ENCODE results near the gene PKP3.

DNA sequence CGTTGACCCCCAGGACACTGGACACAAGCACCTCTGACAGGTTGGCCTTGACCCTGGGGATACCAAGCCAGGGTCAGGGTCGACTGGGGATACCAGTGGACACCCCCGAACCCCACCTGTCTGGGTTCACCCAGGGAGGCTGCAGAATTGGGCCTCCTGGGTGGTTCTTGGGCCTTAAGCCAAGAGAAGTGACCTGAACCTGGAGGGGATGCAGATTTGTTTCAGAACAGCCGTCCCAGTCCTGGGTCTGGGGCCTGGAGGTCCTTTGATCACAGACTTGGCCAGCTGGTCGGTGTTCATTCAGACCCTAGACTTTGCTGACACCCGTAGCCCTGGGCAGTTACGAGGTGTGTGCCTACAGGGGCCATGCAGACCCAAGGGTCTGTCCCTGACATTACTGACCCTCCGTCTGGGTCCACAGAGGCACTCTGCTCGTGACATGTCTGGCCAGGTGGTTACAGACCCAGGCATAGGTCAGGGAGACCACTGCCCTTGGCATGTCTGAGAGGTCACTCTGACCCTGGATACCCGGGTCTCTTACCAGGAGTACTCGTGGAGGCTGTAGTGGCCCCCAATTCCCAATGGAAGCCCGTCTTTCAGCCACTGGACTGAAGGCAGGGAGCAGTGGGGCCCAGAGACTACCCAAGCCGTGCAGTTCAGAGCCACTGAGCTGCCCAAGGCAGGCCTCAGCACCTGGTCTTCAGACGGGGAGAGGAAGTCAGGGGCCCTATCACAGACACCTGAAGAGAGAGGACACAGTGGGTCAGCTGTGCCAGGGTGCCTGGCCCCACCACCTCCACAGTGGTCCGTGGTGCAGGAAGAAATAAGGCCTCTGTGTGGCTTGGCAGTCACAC lies 14.4 kb downstream of the PKP3 start:
- TF ChIP-seq, protein P1, sequence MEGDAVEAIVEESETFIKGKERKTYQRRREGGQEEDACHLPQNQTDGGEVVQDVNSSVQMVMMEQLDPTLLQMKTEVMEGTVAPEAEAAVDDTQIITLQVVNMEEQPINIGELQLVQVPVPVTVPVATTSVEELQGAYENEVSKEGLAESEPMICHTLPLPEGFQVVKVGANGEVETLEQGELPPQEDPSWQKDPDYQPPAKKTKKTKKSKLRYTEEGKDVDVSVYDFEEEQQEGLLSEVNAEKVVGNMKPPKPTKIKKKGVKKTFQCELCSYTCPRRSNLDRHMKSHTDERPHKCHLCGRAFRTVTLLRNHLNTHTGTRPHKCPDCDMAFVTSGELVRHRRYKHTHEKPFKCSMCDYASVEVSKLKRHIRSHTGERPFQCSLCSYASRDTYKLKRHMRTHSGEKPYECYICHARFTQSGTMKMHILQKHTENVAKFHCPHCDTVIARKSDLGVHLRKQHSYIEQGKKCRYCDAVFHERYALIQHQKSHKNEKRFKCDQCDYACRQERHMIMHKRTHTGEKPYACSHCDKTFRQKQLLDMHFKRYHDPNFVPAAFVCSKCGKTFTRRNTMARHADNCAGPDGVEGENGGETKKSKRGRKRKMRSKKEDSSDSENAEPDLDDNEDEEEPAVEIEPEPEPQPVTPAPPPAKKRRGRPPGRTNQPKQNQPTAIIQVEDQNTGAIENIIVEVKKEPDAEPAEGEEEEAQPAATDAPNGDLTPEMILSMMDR (IDR thresholded peaks at IDR 0.05; ENCODE audit: borderline replicate concordance, extremely low read depth, low read length, poor library complexity, severe bottlenecking) = no peak
- TF ChIP-seq EZH2 (IDR thresholded peaks at IDR 0.05; ENCODE audit: borderline replicate concordance, low read depth, low read length, severe bottlenecking) = no peak

Data from DND-41 (cell line).